D721Med (cell line): Measurements from ENCODE around the gene ACAP1.

Experiments used
- DNase-seq: peaks from one replicate; pipeline ENCODE4 v3.0.0; 2011; ENCODE audit warnings: low spot score; ENCODE audit not compliant: insufficient read length
- FAIRE-seq: peaks from 2 replicates; lab custom pipeline; 2011; peaks lifted over from hg19 to GRCh38; lab: Jason Lieb, UNC
- TF ChIP-seq, protein P1 (sequence below): IDR thresholded peaks from 2 replicates; pipeline ENCODE4 v1.5.1; 2012; ENCODE audit warnings: mild to moderate bottlenecking, control low read depth; ENCODE audit not compliant: insufficient read depth; ENCODE audit errors: missing control alignments

The ACAP1 gene

DNA sequence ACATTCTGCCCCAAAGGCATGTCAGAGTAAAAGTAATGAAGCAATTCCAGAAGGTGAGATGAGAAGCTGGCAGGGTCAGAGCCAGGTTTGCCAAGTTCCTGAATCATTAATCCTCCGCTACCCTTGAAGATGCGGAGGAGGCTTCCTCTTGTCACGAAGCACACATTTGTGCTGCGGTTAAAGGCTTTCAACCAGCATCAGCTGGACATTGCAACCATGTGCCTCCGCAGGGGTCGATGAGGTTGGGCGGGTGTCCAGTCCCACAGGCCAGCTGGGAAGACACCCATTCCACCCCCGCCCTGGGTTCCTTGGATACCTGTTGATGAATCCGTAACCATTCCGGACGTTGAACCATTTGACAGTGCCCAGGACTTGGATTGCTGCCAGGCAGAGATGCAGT, 43.2 kb upstream of the ACAP1 start:
- TF ChIP-seq, protein P1, sequence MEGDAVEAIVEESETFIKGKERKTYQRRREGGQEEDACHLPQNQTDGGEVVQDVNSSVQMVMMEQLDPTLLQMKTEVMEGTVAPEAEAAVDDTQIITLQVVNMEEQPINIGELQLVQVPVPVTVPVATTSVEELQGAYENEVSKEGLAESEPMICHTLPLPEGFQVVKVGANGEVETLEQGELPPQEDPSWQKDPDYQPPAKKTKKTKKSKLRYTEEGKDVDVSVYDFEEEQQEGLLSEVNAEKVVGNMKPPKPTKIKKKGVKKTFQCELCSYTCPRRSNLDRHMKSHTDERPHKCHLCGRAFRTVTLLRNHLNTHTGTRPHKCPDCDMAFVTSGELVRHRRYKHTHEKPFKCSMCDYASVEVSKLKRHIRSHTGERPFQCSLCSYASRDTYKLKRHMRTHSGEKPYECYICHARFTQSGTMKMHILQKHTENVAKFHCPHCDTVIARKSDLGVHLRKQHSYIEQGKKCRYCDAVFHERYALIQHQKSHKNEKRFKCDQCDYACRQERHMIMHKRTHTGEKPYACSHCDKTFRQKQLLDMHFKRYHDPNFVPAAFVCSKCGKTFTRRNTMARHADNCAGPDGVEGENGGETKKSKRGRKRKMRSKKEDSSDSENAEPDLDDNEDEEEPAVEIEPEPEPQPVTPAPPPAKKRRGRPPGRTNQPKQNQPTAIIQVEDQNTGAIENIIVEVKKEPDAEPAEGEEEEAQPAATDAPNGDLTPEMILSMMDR: no peak
- DNase-seq (peak; percentile 6), FAIRE-seq (no peak)

DNA sequence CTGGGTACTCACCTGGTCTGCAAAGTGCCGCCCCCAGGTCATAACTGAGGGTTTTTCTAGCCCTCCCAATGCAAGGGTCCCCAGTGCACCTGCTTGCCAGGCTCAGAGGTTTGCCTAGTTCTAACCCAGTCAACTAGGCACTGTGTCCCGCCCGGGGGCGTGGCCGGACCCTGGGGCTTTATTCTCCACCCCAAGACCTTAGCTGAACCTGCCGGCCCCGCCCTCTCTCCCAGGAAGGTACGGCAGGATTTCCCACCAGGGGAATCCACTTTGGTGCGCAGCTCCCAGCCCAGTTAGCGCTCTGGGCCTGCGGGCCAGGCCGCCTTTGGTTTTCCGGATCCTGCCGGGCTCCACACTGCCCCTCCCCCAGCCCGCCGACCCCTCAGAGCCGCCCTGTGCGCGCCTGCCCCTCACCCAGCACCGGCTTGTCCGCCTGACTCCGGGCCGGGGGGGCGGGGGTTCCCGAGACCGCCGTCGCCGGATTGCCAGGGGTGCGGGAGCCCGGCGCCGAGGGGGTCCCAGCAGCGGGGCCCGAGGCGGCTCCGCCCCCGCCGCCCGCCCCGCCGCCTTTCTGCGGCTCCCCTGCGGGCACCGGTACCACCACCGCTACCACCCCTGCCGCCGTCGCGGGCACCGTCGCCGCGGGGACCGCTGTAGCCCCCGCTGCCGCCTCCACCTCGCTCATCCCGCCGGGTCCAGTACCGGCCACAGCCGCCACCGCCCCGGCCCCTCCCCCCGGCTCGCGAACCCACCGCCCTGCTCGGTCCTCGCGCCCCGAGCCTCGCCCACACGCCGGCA, 42.3 kb upstream of the ACAP1 start:
- DNase-seq: peak; percentile 43
- no peak for FAIRE-seq
- TF ChIP-seq, protein P1: no peak

DNA sequence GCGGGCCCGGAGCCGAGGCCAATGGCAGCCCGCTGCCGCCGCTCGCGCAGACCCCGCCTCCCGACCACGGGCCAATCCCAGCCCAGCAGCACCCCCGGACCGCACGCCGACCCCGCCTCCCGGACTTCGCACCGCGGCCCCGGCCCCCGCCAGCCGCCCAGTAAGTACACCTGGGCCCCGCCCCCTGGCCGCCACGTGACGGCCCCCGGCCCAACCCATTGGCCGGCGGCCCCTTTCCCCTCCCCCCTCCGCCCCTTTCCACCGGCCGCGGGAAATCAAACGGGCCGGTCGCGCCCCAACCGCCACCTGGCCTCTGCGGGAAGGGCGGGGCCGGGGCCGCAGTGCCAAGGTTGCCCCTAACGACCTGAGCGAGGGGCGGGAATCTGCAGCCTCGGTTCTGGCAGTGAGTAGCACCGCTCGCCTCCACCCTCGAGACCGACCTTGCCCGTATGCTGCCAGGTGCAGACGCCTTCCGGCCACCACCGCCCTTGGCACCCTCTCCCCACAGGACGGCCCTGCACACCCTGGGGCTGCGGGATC, 41.6 kb upstream of the ACAP1 start, which contains the start of gene YBX2:
YBX2 (minus strand) TSS at position 26 of the 540 bp plus-strand sequence. CDS start 139 bp downstream, outside the sequence.
- DNase-seq (peak; percentile 91), FAIRE-seq (no peak)
- TF ChIP-seq, protein P1: no peak

DNA sequence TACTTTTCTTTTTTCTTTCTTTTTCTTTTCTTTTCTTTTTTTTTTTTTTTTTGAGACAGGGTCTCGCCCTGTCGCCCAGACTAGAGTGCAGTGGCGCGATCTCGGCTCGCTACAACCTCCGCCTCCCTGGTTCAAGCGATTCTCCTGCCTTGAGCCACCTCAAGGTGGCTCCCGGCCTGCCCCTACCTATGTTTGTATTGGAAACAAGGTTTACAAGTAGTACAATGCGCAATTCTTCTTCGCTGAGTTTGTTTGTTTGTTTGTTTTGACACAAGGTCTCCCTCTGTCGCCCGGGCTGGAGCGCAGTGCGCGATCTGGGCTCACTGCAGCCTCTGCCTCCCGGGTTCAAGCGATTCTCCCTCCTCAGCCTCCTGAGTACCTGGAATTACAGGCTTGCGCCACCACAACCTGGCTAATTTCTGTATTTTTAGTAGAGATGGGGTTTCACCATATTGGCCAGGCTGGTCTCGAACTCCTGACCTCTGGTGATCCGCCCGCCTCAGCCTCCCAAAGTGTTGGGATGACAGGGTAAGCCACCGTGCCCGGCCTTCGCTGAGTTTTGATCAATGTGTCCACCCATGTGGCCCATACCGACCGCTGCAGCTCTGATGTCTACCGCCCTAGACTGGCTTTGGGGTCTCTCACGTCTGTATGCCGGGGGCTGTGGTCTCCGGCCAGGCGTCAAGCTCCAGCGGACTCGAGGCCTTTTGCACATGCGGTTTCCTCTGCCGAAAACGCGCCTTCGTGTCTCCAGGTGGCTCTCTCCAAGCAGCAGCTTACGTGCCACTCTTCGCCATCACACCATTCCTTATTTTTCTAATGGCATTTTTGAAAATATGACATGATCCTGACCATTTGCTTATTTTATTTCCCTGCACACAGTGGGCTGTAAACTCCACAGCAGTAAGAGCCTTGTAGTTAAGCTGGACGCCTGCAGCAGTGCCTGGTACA, 40.8 kb upstream of the ACAP1 start:
- TF ChIP-seq, protein P1: no peak
- DNase-seq (no peak), FAIRE-seq (no peak)

DNA sequence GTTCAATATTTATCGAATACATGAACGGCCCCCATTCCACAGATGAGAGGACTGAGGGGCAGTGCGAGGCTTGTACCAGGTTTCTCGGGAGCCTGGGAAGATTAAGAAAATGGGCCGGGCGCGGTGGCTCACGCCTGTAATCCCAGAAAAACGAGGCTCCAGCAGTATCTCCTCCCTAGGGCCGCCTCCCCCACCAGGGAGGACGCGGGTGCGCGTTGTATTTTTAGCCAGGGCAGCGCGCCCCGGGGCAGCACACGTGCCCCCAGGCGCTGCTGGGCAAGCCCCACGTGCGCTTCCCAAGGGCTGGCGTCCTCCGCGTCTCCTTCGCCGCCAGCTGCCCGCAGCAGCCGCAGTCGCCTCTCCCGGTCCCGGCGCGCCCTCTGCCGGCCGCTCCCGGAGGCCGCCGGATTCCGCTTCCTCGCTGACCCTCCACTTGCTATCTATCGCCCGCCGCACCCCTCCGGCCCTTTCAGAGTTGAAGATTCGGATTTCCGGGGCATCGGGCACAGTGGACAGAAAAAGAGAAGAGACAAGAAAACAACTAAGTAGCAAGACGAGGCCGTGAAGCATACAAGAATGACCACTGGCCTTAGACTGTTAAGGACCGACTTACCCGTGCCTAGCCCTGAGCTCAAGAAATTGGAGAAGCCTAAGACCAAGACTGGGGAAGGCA, 40.0 kb upstream of the ACAP1 start:
- no peak for FAIRE-seq
- TF ChIP-seq, protein P1: peak; percentile 65
- DNase-seq: peak; percentile 81

DNA sequence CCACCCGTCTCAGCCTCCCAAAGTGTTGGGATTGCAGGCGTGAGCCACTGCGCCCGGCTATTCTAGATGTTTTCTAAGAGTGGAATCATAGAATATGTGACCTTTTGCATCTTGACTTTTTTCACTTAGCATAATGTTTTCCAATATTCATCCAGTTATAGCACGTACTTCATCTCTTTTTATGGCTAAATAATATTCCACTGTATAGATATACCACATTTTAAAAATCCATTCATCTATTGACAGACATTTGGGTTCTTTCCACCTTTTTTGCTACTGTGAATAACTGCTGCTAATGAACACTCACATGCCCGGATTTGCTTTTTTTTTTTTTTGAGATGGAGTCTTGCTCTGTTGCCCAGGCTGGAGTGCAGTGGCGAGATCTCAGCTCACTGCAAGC, 32.1 kb upstream of the ACAP1 start:
- no peak for DNase-seq
- no peak for FAIRE-seq
- TF ChIP-seq, protein P1: no peak
